Measurements from ENCODE around the gene POLR1A. TPM values are rescaled to one million over a fixed set of nuclear protein-coding genes. Genes with fewer than 3 reads are reported as not detected.

POLR1A gene
- total RNA-seq, 1 donor, result 33.7 TPM

- H3K4me3 ChIP-seq (ENCODE audit: low read depth, low read length), result no peak overlapping the region
- DNase-seq (ENCODE audit: low read depth), result no peak
- TF ChIP-seq CTCF (IDR thresholded peaks at IDR 0.05; ENCODE audit: insufficient read depth, low read depth, low read length), result no peak
Measured at GRCh38 chr2:85984788-85985187, 120.9 kb downstream of the POLR1A start.

- DNase-seq (ENCODE audit: low read depth), result no peak
- no peak overlapping the region for H3K4me3 ChIP-seq (ENCODE audit: low read depth, low read length)
- TF ChIP-seq CTCF (IDR thresholded peaks at IDR 0.05; ENCODE audit: insufficient read depth, low read depth, low read length), result no peak
Measured at GRCh38 chr2:85983766-85984165, 121.9 kb downstream of the POLR1A start.

- no peak for DNase-seq (ENCODE audit: low read depth)
- H3K4me3 ChIP-seq (ENCODE audit: low read depth, low read length), result no peak overlapping the region
Measured at GRCh38 chr2:85981579-85982247, 124.0 kb downstream of the POLR1A start.

GRCh38 chr2:85978883-85979780 is 126.6 kb downstream of the POLR1A start:
- H3K4me3 ChIP-seq (ENCODE audit: low read depth, low read length), result no peak overlapping the region
- peak; percentile 21 for DNase-seq (ENCODE audit: low read depth)
- TF ChIP-seq CTCF (IDR thresholded peaks at IDR 0.05; ENCODE audit: insufficient read depth, low read depth, low read length), result no peak

More at GRCh38 chr2:85981579-85982247, 124.0 kb downstream of the POLR1A start:
- TF ChIP-seq CTCF (IDR thresholded peaks at IDR 0.05; ENCODE audit: insufficient read depth, low read depth, low read length), result no peak

GRCh38 chr2:85976106-85976920 is 129.4 kb downstream of the POLR1A start:
- no peak overlapping the region for H3K4me3 ChIP-seq (ENCODE audit: low read depth, low read length)
- no peak for TF ChIP-seq CTCF (IDR thresholded peaks at IDR 0.05; ENCODE audit: insufficient read depth, low read depth, low read length)
- DNase-seq (ENCODE audit: low read depth), result no peak

- H3K4me3 ChIP-seq (ENCODE audit: low read depth, low read length), result no peak overlapping the region
- DNase-seq (ENCODE audit: low read depth), result no peak
- TF ChIP-seq CTCF (IDR thresholded peaks at IDR 0.05; ENCODE audit: insufficient read depth, low read depth, low read length), result no peak
Measured at GRCh38 chr2:85975581-85975980, 130.1 kb downstream of the POLR1A start.

Data from fibroblast of villous mesenchyme (primary cell).